Activated CD4-positive, alpha-beta memory T cell treated with anti-CD3 and anti-CD28 coated beads, Interleukin-2, amount 10 ng/mL, durations not matched to agents 7 days and 5 days (primary cell): ENCODE measurements around the gene P3H2. TPM values are rescaled to one million over a fixed set of nuclear protein-coding genes. Genes with fewer than 3 reads are reported as not detected.

Experiments
- CTCF ChIA-PET: fragments of 350-600 bp; sonication (Branson Sonifier 250); formaldehyde crosslinking; loops from one replicate; lab custom pipeline; 2021; ENCODE audit warnings: antibody characterized with exemption, inconsistent platforms; lab: Charles Lee
- POLR2A ChIA-PET: fragments of 350-600 bp; sonication (Branson Sonifier 250); formaldehyde crosslinking; loops from one replicate; lab custom pipeline; 2021; ENCODE audit warnings: antibody characterized with exemption; lab: Charles Lee
- DNase-seq: peaks from one replicate; pipeline ENCODE4 v3.0.0-alpha.2; 2020
- H3K27ac Mint-ChIP-seq: one replicate; pipeline ENCODE4 v1.8.0; 2021; ENCODE audit warnings: mild to moderate bottlenecking, mixed read lengths
- H3K27me3 Mint-ChIP-seq: one replicate; pipeline ENCODE4 v1.8.0; 2021; ENCODE audit warnings: mixed read lengths
- H3K36me3 Mint-ChIP-seq: one replicate; pipeline ENCODE4 v1.8.0; 2021; ENCODE audit warnings: low read depth, mixed read lengths
- H3K4me1 Mint-ChIP-seq: one replicate; pipeline ENCODE4 v1.8.0; 2021; ENCODE audit warnings: mixed read lengths
- H3K4me3 Mint-ChIP-seq: one replicate; pipeline ENCODE4 v1.8.0; 2021; ENCODE audit warnings: mild to moderate bottlenecking, mixed read lengths
- H3K9me3 Mint-ChIP-seq: one replicate; pipeline ENCODE4 v1.8.0; 2021; ENCODE audit warnings: mixed read lengths
- total RNA-seq, 2 experiments: library from RNA; stranded (reverse); gene quantifications; one replicate each; pipeline ENCODE4 v1.2.3, GENCODE V29; 2021

P3H2 gene
- total RNA-seq, 2 experiments from 2014 or later, result not detected

- Mint-ChIP-seq H3K36me3 (no peaks in the 10 kb centered on the region), H3K4me3 (no peak overlapping the region), H3K4me1 (no peaks in the 10 kb centered on the region), H3K27ac (no peak overlapping the region), H3K9me3 (no peaks in the 10 kb centered on the region), H3K27me3 (peaks cover 8% of the 10 kb centered on the region)
- no peak for DNase-seq
- ChIA-PET CTCF (no interaction called here), POLR2A (no interaction called here)
Observed at GRCh38 chr3:190008432-190008831, 112.3 kb downstream of the P3H2 start.

GRCh38 chr3:190005343-190006113, 115.2 kb downstream of the P3H2 start:
- Mint-ChIP-seq H3K4me1 (no peaks in the 10 kb centered on the region), H3K9me3 (no peaks in the 10 kb centered on the region), H3K36me3 (no peaks in the 10 kb centered on the region), H3K27ac (no peak overlapping the region), H3K4me3 (no peak overlapping the region), H3K27me3 (peaks cover 6% of the 10 kb centered on the region)
- no peak for DNase-seq
- ChIA-PET CTCF (no interaction called here), POLR2A (no interaction called here)

GRCh38 chr3:190004656-190005055, 116.0 kb downstream of the P3H2 start:
- Mint-ChIP-seq H3K9me3 (no peaks in the 10 kb centered on the region), H3K4me3 (no peak overlapping the region), H3K27ac (no peak overlapping the region), H3K4me1 (no peaks in the 10 kb centered on the region), H3K36me3 (no peaks in the 10 kb centered on the region), H3K27me3 (peaks cover 7% of the 10 kb centered on the region)
- ChIA-PET POLR2A (no interaction called here), CTCF (no interaction called here)
- no peak for DNase-seq

GRCh38 chr3:190003681-190004123, 117.0 kb downstream of the P3H2 start:
- Mint-ChIP-seq H3K9me3 (no peaks in the 10 kb centered on the region), H3K4me1 (no peaks in the 10 kb centered on the region), H3K4me3 (no peak overlapping the region), H3K36me3 (no peaks in the 10 kb centered on the region), H3K27ac (no peak overlapping the region), H3K27me3 (peaks cover 7% of the 10 kb centered on the region)
- DNase-seq, result no peak
- POLR2A ChIA-PET, result no interaction called here
- CTCF ChIA-PET, result no interaction called here

- ChIA-PET CTCF (no interaction called here), POLR2A (no interaction called here)
- no peak for DNase-seq
- Mint-ChIP-seq H3K4me3 (no peak overlapping the region), H3K4me1 (no peaks in the 10 kb centered on the region), H3K27me3 (peaks cover 7% of the 10 kb centered on the region), H3K27ac (no peak overlapping the region), H3K9me3 (no peaks in the 10 kb centered on the region), H3K36me3 (no peaks in the 10 kb centered on the region)
Observed at GRCh38 chr3:190003068-190003467, 117.6 kb downstream of the P3H2 start.

GRCh38 chr3:190001426-190001825, 119.3 kb downstream of the P3H2 start:
- ChIA-PET POLR2A (no interaction called here), CTCF (no interaction called here)
- H3K4me1 Mint-ChIP-seq, result no peaks in the 10 kb centered on the region
- H3K4me3 Mint-ChIP-seq, result no peak overlapping the region
- no peak overlapping the region for H3K27ac Mint-ChIP-seq
- no peaks in the 10 kb centered on the region for H3K36me3 Mint-ChIP-seq
- no peak for DNase-seq
- peaks cover 4% of the 10 kb centered on the region for H3K27me3 Mint-ChIP-seq
- no peaks in the 10 kb centered on the region for H3K9me3 Mint-ChIP-seq

- POLR2A ChIA-PET, result no interaction called here
- Mint-ChIP-seq H3K4me1 (no peaks in the 10 kb centered on the region), H3K27me3 (peaks cover 3% of the 10 kb centered on the region)
Observed at GRCh38 chr3:190000861-190001196, 119.9 kb downstream of the P3H2 start.

GRCh38 chr3:190000187-190000860, 120.4 kb downstream of the P3H2 start:
- POLR2A ChIA-PET, result no interaction called here
- H3K27me3 Mint-ChIP-seq, result peaks cover 3% of the 10 kb centered on the region
- no peaks in the 10 kb centered on the region for H3K4me1 Mint-ChIP-seq
- no peak for DNase-seq
- CTCF ChIA-PET, result no interaction called here
- H3K4me3 Mint-ChIP-seq, result no peak overlapping the region
- no peak overlapping the region for H3K27ac Mint-ChIP-seq
- H3K36me3 Mint-ChIP-seq, result no peaks in the 10 kb centered on the region
- H3K9me3 Mint-ChIP-seq, result no peaks in the 10 kb centered on the region

More at GRCh38 chr3:190000861-190001196, 119.9 kb downstream of the P3H2 start:
- H3K36me3 Mint-ChIP-seq, result no peaks in the 10 kb centered on the region
- CTCF ChIA-PET, result no interaction called here
- no peaks in the 10 kb centered on the region for H3K9me3 Mint-ChIP-seq
- no peak for DNase-seq
- no peak overlapping the region for H3K4me3 Mint-ChIP-seq
- no peak overlapping the region for H3K27ac Mint-ChIP-seq

- H3K9me3 Mint-ChIP-seq, result no peaks in the 10 kb centered on the region
- H3K27ac Mint-ChIP-seq, result no peak overlapping the region
- peaks cover 3% of the 10 kb centered on the region for H3K27me3 Mint-ChIP-seq
- H3K4me3 Mint-ChIP-seq, result no peak overlapping the region
- CTCF ChIA-PET, result no interaction called here
- no peaks in the 10 kb centered on the region for H3K4me1 Mint-ChIP-seq
- no peaks in the 10 kb centered on the region for H3K36me3 Mint-ChIP-seq
- no peak for DNase-seq
- POLR2A ChIA-PET, result no interaction called here
Observed at GRCh38 chr3:189999718-190000117, 121.0 kb downstream of the P3H2 start.

- DNase-seq, result no peak
- Mint-ChIP-seq H3K27ac (no peak overlapping the region), H3K4me3 (no peak overlapping the region), H3K36me3 (no peaks in the 10 kb centered on the region), H3K4me1 (no peaks in the 10 kb centered on the region), H3K9me3 (no peaks in the 10 kb centered on the region), H3K27me3 (peaks cover 4% of the 10 kb centered on the region)
- CTCF ChIA-PET, result no interaction called here
- POLR2A ChIA-PET, result no interaction called here
Observed at GRCh38 chr3:189995129-189995528, 125.6 kb downstream of the P3H2 start.

- no peaks in the 10 kb centered on the region for H3K9me3 Mint-ChIP-seq
- no peak overlapping the region for H3K4me3 Mint-ChIP-seq
- H3K27ac Mint-ChIP-seq, result no peak overlapping the region
- DNase-seq, result no peak
- ChIA-PET CTCF (no interaction called here), POLR2A (no interaction called here)
- no peaks in the 10 kb centered on the region for H3K4me1 Mint-ChIP-seq
- peaks cover 6% of the 10 kb centered on the region for H3K27me3 Mint-ChIP-seq
- no peaks in the 10 kb centered on the region for H3K36me3 Mint-ChIP-seq
Observed at GRCh38 chr3:189990826-189991225, 129.9 kb downstream of the P3H2 start.

- no peak overlapping the region for H3K4me3 Mint-ChIP-seq
- no peaks in the 10 kb centered on the region for H3K36me3 Mint-ChIP-seq
- H3K27me3 Mint-ChIP-seq, result peaks cover 2% of the 10 kb centered on the region
- H3K27ac Mint-ChIP-seq, result no peak overlapping the region
- no peaks in the 10 kb centered on the region for H3K9me3 Mint-ChIP-seq
- POLR2A ChIA-PET, result no interaction called here
- CTCF ChIA-PET, result no interaction called here
- H3K4me1 Mint-ChIP-seq, result no peaks in the 10 kb centered on the region
- DNase-seq, result no peak
Observed at GRCh38 chr3:189988854-189989253, 131.8 kb downstream of the P3H2 start.

- POLR2A ChIA-PET, result no interaction called here
- Mint-ChIP-seq H3K4me1 (no peaks in the 10 kb centered on the region), H3K9me3 (no peaks in the 10 kb centered on the region), H3K27ac (no peak overlapping the region), H3K36me3 (no peaks in the 10 kb centered on the region), H3K27me3 (peaks cover 2% of the 10 kb centered on the region), H3K4me3 (no peak overlapping the region)
- CTCF ChIA-PET, result no interaction called here
- no peak for DNase-seq
Observed at GRCh38 chr3:189988322-189988721, 132.4 kb downstream of the P3H2 start.

- POLR2A ChIA-PET, result no interaction called here
- no peak for DNase-seq
- peaks cover 4% of the 10 kb centered on the region for H3K27me3 Mint-ChIP-seq
- H3K27ac Mint-ChIP-seq, result no peak overlapping the region
- CTCF ChIA-PET, result no interaction called here
- H3K4me3 Mint-ChIP-seq, result no peak overlapping the region
- H3K9me3 Mint-ChIP-seq, result no peaks in the 10 kb centered on the region
- H3K36me3 Mint-ChIP-seq, result no peaks in the 10 kb centered on the region
- no peaks in the 10 kb centered on the region for H3K4me1 Mint-ChIP-seq
Observed at GRCh38 chr3:189985948-189986347, 134.7 kb downstream of the P3H2 start.
